Measurements from ENCODE around the gene UGT1A10.

DNA sequence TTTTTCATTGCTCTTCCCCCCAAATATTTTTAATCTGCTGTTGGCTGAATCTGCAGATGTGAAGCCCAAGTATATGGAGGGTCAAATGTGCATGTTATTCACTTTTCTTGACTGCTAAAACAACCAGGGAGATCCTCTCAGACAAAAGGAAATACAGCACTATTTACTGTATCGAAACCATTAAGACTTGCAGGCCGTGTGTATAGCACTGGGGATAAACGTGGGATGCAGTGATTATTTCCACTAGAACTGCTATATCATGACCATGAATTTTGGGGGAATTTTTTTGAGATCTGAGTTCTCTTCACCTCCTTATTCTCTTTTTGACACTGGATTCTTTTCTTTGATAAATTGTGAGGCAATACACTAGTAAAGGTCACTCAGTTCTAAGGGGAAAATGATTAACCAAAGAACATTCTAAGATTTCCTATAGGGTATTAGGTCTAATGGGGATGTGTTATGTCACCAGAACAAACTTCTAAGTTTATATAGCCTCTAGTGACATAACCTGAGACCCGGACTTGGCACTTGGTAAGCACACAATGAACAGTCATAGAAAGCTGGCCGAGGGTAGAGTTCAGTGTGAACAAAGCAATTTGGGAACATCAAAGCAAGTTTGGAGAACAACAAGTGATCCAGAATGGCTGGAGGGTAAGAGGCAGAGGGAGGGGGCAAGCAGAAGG lies 109.0 kb downstream of the UGT1A10 start:
- TF ChIP-seq POLR2A (IDR thresholded peaks at IDR 0.05) (no peak), CTCF (IDR thresholded peaks at IDR 0.05) (no peak)
